WERI-Rb-1 (cell line): Measurements from ENCODE around the gene RAF1.

Source experiments
- DNase-seq: peaks from one replicate; pipeline ENCODE4 v3.0.0-alpha.2; 2020
- H3K27ac ChIP-seq: fragments of 250-450 bp; sonication (Bioruptor Pico); 2 replicates; pipeline ENCODE4 v1.5.1; 2020; ENCODE audit warnings: mild to moderate bottlenecking, moderate library complexity
- H3K27me3 ChIP-seq: fragments of 250-450 bp; sonication (Bioruptor Pico); 2 replicates; pipeline ENCODE4 v1.5.1; 2021; ENCODE audit warnings: mild to moderate bottlenecking, low read depth, moderate library complexity; ENCODE audit not compliant: insufficient read depth, severe bottlenecking
- H3K36me3 ChIP-seq: fragments of 250-450 bp; sonication (Bioruptor Pico); 2 replicates; pipeline ENCODE4 v1.5.1; 2020; ENCODE audit warnings: mild to moderate bottlenecking, moderate library complexity
- H3K4me3 ChIP-seq: 2 replicates; pipeline ENCODE4 v1.5.1; 2011; ENCODE audit warnings: low read depth, mild to moderate bottlenecking, control low read depth, low read length
- H3K9me3 ChIP-seq: fragments of 250-450 bp; sonication (Bioruptor Pico); 2 replicates; pipeline ENCODE4 v1.5.1; 2021; ENCODE audit warnings: mild to moderate bottlenecking, moderate library complexity; ENCODE audit not compliant: severe bottlenecking
- TF ChIP-seq, protein P1 (sequence below): IDR thresholded peaks from 2 replicates; pipeline ENCODE4 v1.5.1; 2011; ENCODE audit warnings: low read depth, mild to moderate bottlenecking, control low read depth, inconsistent platforms, low read length

Gene RAF1

DNA sequence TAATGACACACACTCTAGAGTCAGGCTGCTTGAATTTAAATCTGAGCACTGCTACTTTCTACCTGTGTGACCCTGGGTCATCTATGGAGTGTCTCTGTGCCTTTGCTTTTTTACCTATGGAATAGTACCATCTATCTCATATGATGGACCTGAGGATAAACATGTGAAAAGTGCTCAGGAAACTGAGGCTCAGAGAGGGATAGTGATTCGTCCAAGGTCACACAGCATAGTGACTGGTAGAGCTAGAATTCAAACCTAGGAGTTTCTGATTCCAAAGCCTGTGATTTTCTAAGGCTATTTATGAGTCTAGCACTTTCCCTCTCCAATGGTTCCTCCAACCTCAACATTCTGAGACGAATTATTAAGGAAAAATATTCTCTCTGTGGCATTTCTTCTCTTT lies 32.0 kb upstream of the RAF1 start:
- H3K9me3 ChIP-seq, result no peaks in the 10 kb centered on the region
- H3K27me3 ChIP-seq, result no peaks in the 10 kb centered on the region
- H3K36me3 ChIP-seq, result no peaks in the 10 kb centered on the region
- no peak overlapping the region for H3K4me3 ChIP-seq
- no peak overlapping the region for H3K27ac ChIP-seq
- TF ChIP-seq, protein P1, sequence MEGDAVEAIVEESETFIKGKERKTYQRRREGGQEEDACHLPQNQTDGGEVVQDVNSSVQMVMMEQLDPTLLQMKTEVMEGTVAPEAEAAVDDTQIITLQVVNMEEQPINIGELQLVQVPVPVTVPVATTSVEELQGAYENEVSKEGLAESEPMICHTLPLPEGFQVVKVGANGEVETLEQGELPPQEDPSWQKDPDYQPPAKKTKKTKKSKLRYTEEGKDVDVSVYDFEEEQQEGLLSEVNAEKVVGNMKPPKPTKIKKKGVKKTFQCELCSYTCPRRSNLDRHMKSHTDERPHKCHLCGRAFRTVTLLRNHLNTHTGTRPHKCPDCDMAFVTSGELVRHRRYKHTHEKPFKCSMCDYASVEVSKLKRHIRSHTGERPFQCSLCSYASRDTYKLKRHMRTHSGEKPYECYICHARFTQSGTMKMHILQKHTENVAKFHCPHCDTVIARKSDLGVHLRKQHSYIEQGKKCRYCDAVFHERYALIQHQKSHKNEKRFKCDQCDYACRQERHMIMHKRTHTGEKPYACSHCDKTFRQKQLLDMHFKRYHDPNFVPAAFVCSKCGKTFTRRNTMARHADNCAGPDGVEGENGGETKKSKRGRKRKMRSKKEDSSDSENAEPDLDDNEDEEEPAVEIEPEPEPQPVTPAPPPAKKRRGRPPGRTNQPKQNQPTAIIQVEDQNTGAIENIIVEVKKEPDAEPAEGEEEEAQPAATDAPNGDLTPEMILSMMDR, result no peak
- no peak for DNase-seq

DNA sequence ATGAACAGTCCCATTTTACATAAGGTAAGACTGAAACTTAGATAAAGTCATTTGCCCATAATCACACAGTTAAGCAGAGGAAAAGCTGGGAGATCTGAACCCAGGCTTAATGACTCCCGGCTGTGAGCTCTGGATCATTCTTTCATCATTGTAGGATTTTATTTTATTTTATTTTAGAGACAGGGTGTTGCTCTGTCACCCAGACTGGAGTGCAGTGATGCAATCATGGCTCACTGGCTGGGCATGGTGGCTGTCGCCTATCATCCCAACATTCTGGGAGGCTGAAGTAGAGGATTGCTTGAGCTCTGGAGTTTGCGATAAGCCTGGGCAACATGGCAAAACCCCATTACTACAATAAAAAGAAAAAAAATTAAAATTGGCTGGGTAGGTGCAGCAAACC lies 31.2 kb upstream of the RAF1 start:
- TF ChIP-seq, protein P1, result no peak
- H3K4me3 ChIP-seq, result no peak overlapping the region
- no peak overlapping the region for H3K27ac ChIP-seq
- H3K36me3 ChIP-seq, result no peaks in the 10 kb centered on the region
- no peaks in the 10 kb centered on the region for H3K27me3 ChIP-seq
- H3K9me3 ChIP-seq, result no peaks in the 10 kb centered on the region
- DNase-seq, result no peak

DNA sequence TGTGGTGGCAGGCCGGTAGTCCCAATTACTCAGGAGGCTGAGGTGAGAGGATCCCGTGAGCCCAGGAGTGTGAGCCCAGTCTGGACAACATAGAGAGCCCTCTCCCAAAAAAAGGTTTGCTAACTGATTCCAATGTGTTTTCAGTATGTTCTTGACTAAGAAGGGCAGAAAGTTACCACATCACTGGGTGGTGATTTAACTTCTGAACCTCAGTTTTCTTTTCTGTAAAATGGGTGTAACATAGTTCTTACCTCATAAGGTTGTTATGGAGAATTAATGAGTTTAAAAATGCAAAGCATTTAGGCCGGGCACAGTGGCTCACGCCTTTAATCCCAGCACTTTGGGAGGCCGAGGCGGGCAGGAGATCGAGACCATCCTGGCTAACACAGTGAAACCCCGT lies 28.5 kb upstream of the RAF1 start:
- H3K36me3 ChIP-seq, result no peaks in the 10 kb centered on the region
- H3K9me3 ChIP-seq, result no peaks in the 10 kb centered on the region
- no peak overlapping the region for H3K27ac ChIP-seq
- no peak for DNase-seq
- no peaks in the 10 kb centered on the region for H3K27me3 ChIP-seq
- TF ChIP-seq, protein P1, result no peak
- H3K4me3 ChIP-seq, result no peak overlapping the region

DNA sequence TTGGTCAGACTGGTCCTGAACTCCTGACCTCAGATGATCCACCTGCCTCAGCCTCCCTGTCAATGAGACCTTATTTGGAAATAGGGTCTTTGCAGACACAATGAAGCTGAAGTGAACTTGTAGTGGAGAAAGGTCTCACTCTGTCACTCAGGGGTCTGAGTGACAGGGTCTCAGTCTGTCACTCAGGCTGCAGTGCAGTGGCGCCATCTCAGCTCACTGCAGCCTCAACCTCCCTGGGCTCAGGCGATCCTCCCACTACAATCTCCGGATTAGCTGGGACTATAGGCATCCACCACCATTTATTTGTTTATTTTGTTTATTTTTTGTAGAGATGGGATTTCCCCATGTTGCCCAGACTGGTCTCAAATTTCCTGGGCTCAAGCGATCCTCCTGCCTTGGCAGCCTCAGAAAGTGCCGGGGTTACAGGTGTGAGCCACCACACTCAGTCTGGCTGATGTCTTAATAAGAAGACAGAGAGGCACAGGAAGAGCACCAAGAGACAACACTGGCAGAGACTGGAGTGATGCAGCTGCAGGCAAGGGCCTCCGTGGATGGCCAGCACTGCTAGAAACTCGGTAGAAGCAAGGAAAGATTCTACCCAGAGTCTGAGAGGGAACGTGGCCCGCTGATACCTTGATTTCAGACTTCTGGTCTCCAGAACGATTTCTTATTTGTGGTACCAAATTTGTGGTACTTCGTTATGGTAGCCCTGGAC lies 26.2 kb upstream of the RAF1 start:
- Histone ChIP-seq H3K36me3 (no peaks in the 10 kb centered on the region), H3K27ac (no peak overlapping the region; the same call in none of the 2 replicates)
- TF ChIP-seq, protein P1, result peak; percentile 10; the same call in 1 of the 2 replicates

DNA sequence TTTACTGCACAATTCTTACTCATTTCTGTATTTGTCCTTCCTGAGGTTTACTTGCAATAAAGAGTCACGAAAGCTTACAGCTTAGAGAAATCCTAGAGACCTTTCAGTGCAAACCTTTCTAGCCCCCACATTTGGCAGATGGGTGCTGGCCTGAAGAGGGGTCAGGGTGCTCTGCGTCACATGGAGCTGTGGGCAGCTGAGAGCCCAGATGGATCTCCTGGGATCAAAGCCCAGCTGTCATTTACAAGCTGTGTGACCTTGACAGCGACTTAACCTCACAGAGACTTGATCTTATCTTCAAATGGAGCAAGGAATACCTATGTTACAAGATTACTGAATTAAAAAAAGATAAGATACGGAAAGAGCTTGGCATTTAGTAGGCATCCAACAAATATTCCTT lies 24.0 kb upstream of the RAF1 start:
- Histone ChIP-seq H3K27ac (peak overlapping the region; percentile 90), H3K9me3 (no peaks in the 10 kb centered on the region), H3K27me3 (no peaks in the 10 kb centered on the region), H3K36me3 (no peaks in the 10 kb centered on the region), H3K4me3 (peak overlapping the region; percentile 22)
- DNase-seq, result peak; percentile 94
- TF ChIP-seq, protein P1, result no peak

More for the DNA sequence above, 26.2 kb upstream of the RAF1 start:
- no peak overlapping the region for H3K4me3 ChIP-seq
- no peaks in the 10 kb centered on the region for H3K27me3 ChIP-seq
- DNase-seq, result no peak
- no peaks in the 10 kb centered on the region for H3K9me3 ChIP-seq

DNA sequence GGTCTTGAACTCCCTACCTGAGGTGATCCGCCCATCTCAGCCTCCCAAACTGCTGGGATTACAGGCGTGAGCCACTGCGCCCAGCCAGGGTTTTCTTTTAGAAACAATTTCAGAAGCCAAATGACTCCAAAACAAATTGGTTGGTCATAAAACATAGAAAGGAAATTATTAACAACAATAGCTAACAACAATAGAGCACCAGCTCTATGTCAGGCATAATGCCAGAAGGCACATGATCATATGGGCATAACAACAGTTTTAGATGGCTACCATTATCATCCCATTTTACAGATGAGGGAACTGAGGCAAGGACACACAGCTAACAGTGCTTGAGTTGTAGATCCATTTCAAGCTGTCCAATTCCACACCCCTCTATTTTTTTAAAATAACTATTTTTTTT lies 22.2 kb upstream of the RAF1 start:
- H3K27ac ChIP-seq, result no peak overlapping the region
- no peaks in the 10 kb centered on the region for H3K27me3 ChIP-seq
- no peaks in the 10 kb centered on the region for H3K9me3 ChIP-seq
- no peaks in the 10 kb centered on the region for H3K36me3 ChIP-seq
- TF ChIP-seq, protein P1, result no peak
- no peak for DNase-seq
- H3K4me3 ChIP-seq, result no peak overlapping the region
